Measurements from ENCODE around the gene S100B.

Gene S100B

DNA sequence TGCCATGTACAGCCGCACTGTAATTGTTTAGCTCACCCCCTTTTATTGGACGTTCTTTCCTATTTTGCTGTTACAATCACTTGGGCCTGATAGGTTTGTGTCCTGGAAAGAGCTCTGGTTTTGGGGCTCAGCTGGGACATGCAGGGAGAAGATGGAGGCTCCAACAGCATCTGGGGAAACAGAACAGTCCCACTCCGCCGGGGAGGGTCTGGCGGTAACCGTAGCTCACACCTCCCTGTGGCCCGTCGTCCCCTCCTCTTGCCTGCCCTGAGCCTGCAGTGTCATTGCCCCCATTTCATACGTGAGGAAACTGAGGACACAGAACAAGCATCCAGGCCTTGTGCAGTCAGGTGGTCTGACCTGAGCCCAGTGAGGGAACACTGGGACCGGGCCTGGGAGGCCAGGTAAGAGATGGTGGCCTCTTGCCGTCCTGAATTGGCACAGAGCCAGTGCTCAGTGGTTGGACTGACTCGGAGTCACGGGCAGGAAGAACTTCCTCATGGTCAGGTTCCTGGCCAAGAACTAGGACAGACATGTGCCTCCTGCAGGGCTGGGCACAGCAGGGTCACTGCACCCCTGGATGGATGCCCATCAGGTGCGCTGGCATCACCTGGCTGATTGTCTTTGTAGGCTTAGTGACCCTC is 41.8 kb downstream of the S100B start:
- DNase-seq (ENCODE audit: low read depth), result no peak
- TF ChIP-seq CTCF (IDR thresholded peaks at IDR 0.05; ENCODE audit: control insufficient read depth, insufficient read depth, low read depth, low read length, missing control alignments), result no peak

GRCh38 chr21:46562472-46562871 is 42.4 kb downstream of the S100B start:
- TF ChIP-seq CTCF (IDR thresholded peaks at IDR 0.05; ENCODE audit: control insufficient read depth, insufficient read depth, low read depth, low read length, missing control alignments), result no peak
- no peak for DNase-seq (ENCODE audit: low read depth)
- no peak overlapping the region for H3K4me3 ChIP-seq (ENCODE audit: control insufficient read depth, low read depth, low read length)

More for the DNA sequence above, 41.8 kb downstream of the S100B start:
- no peak overlapping the region for H3K4me3 ChIP-seq (ENCODE audit: control insufficient read depth, low read depth, low read length)

DNA sequence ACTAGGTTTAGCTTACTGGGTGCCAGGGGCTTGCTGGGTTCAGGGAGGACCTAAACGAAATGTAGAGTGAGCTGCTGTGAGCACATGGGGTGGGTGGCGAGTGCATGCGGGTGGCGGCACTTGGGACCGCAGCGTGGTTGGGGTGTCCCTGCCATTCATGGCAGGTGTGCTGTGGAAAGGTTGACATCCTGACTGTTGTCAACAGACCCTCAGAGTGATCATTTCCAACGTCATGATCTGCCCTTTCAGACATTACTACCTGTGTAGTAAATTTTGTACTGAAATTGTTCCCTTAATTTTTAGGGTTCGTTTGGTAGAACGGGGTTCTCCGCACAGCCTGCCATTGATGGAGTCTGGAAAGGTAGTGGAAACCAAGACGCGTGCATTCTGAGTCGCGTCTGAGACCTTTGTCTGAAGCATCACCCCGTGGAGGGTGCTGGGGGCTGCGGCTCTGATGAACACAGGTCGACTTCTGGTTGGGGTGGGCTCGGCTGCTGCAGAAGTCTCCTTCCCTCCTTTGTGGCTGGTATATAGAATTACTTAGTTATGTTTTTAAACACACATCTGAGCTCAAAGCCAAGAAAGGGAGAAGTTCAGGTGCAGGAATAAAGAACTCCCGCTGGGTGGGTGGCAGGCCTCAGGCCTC is 43.3 kb downstream of the S100B start:
- TF ChIP-seq CTCF (IDR thresholded peaks at IDR 0.05; ENCODE audit: control insufficient read depth, insufficient read depth, low read depth, low read length, missing control alignments), result no peak
- DNase-seq (ENCODE audit: low read depth), result no peak

GRCh38 chr21:46560568-46561444 is 44.1 kb downstream of the S100B start:
- DNase-seq (ENCODE audit: low read depth), result no peak
- TF ChIP-seq CTCF (IDR thresholded peaks at IDR 0.05; ENCODE audit: control insufficient read depth, insufficient read depth, low read depth, low read length, missing control alignments), result no peak
- no peak overlapping the region for H3K4me3 ChIP-seq (ENCODE audit: control insufficient read depth, low read depth, low read length)

More for the DNA sequence above, 43.3 kb downstream of the S100B start:
- no peak overlapping the region for H3K4me3 ChIP-seq (ENCODE audit: control insufficient read depth, low read depth, low read length)

DNA sequence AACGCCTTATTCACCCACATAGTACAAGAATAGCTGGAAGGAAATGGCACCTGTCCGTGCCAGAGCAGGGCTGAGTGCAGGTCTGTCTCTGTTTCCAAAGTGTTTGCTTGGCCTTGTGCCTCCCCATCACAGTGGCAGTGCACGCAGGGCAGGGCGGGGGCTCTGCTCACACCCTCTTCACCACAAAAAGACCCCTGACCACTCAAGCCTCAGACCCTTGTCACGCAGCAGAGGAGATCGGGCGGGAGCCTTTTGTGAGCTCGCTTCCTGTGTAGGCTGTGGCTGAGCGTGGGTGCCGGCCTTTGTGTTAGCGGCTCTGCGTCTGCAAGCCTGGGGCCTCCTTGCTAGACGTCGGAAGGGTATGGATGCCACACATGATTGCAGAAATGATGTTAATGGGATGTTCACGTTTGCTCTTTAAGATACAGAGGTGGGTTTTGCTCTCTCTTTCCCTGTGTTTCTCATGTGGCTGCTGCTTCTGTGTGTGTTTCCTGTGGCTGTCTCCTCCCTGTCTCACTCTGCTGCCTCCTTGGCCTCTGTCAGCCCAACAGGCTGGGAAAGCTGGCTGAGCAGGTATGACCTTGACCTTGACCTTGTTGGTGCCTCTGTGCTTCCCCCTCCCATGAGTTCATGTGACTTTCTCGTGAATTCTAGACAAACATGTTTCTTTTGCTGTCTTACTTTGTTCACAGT is 45.4 kb downstream of the S100B start:
- no peak overlapping the region for H3K4me3 ChIP-seq (ENCODE audit: control insufficient read depth, low read depth, low read length)
- no peak for DNase-seq (ENCODE audit: low read depth)
- TF ChIP-seq CTCF (IDR thresholded peaks at IDR 0.05; ENCODE audit: control insufficient read depth, insufficient read depth, low read depth, low read length, missing control alignments), result no peak

DNA sequence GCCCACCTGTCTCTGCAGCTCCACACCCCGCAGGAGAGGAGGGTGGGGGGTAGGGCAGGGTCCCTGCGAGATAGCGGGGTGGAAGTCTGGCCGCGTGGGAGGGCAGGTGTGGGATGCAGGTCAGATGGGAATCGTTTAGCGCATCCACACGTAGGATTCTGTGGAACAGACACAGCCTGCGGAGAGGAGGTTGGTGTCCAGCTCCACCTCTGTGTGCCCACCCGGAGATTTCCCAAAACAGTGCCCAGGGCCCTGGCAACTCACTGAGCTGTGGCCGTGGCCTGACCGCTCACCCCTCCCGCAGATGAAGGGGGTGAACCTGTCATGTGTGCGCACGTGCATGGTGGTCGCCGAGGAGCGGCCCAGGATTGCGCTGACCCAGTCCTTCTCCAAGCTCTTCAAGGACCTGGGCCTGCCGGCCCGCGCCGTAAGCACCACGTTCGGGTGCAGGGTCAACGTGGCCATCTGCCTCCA is 46.9 kb downstream of the S100B start:
- no peak for TF ChIP-seq CTCF (IDR thresholded peaks at IDR 0.05; ENCODE audit: control insufficient read depth, insufficient read depth, low read depth, low read length, missing control alignments)
- DNase-seq (ENCODE audit: low read depth), result no peak
- no peak overlapping the region for H3K4me3 ChIP-seq (ENCODE audit: control insufficient read depth, low read depth, low read length)

All from AG09309 (cell line).